LNCaP clone FGC (cell line): ENCODE measurements around the gene WNK2.
A peak's percentile ranks its signal among the peaks of the same experiment; 100 is the strongest.
"Not testable (repeated sequence)": the region's sequence is repeated elsewhere in the genome, so short reads cannot be mapped to it uniquely, and the experiment has no call there.

ENCODE experiments used
- DNase-seq: peaks from one replicate; pipeline ENCODE4 v3.0.0-alpha.2; 2011; ENCODE audit warnings: low read depth
- H3K4me3 ChIP-seq: 2 replicates; pipeline ENCODE4 v1.5.1; 2011; ENCODE audit warnings: mild to moderate bottlenecking, low read depth, low read length, control low read depth
- CTCF ChIP-seq: IDR thresholded peaks from 2 replicates; pipeline ENCODE4 v1.5.1; 2012; ENCODE audit warnings: mild to moderate bottlenecking; ENCODE audit not compliant: control insufficient read depth, insufficient read depth; ENCODE audit errors: extremely low read depth

WNK2 gene

DNA sequence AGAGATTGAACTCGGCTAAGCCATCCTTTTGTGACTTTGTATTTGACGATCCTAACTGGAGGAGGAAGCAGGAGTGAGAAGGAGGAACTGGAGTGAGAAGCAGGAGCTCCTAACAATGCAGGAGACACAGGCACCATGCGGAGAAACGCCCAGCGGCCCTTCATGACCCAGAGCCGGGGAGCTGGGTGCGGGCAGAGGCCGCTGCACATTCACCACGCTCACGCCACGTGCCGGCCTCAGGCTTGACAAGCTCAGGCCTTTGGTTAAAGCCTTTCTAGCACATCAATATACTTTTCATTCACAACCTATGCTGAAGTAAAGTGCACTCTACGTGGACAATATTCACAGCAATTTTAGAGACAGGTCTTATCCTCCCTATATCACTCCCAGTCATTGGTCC lies 142.7 kb downstream of the WNK2 start:
- DNase-seq = no peak
- H3K4me3 ChIP-seq = no peak overlapping the region
- TF ChIP-seq CTCF = no peak

GRCh38 chr9:93329629-93330280 lies 145.8 kb downstream of the WNK2 start:
- peak overlapping the region; percentile 24; the same call in 1 of the 2 replicates for H3K4me3 ChIP-seq
- DNase-seq = peak; percentile 75
- TF ChIP-seq CTCF = no peak

- no peak for DNase-seq
- no peak for TF ChIP-seq CTCF
- no peak overlapping the region for H3K4me3 ChIP-seq
Measured at GRCh38 chr9:93332317-93332716, 148.4 kb downstream of the WNK2 start.

DNA sequence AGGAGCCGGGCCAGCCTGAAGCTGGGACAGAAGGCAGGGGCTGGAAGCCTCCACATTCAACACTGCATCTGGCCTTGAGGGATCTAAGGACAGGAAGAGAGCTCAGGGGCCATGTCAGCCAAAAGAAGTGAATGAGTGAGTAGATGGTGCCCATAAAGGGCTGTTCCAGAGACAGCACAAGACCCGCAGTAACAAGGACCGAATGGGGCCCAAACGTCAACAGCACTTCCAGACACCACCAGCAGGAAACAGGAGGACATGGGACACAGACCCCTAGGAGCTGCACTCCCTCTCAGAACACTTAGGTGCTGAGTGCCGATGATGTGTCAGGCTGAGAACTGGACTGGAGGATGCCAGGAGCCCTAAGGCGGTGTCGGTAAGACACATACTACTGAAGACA lies 152.8 kb downstream of the WNK2 start:
- no peak for DNase-seq
- TF ChIP-seq CTCF = no peak
- H3K4me3 ChIP-seq = no peak overlapping the region

- H3K4me3 ChIP-seq, DNase-seq: not testable (repeated sequence)
Measured at GRCh38 chr9:93338196-93338595, 154.3 kb downstream of the WNK2 start.

GRCh38 chr9:93340091-93340490 lies 156.2 kb downstream of the WNK2 start:
- H3K4me3 ChIP-seq = no peak overlapping the region
- no peak for DNase-seq
- no peak for TF ChIP-seq CTCF

GRCh38 chr9:93341820-93342219 lies 157.9 kb downstream of the WNK2 start:
- H3K4me3 ChIP-seq, DNase-seq: not testable (repeated sequence)

GRCh38 chr9:93342428-93342827 lies 158.5 kb downstream of the WNK2 start:
- H3K4me3 ChIP-seq = not testable (repeated sequence)
- peak; percentile 85 for DNase-seq

DNA sequence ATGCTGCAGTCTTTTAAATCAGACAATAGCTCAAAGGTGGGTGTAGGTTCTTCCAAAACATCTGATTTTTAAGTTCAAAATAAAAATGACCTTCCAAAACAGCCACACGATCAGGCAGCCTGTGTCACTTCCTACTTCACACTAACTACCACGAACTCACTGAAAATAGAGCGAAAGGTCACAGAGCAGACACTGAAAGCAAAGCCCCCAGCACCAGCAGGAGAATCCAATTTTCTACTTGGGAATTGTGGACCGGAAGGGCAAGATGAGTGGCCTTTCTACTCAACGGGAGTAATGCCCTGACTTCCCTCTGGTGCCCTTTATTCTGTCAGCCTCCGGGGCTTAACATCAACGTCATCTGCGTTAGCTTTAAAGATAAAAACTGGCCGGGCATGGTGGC lies 159.7 kb downstream of the WNK2 start:
- H3K4me3 ChIP-seq = no peak overlapping the region
- no peak for TF ChIP-seq CTCF
- no peak for DNase-seq
